ENCODE measurements around the gene ORC6. TPM values are rescaled to one million over a fixed set of nuclear protein-coding genes. Genes with fewer than 3 reads are reported as not detected.

ORC6 gene
- total RNA-seq, 1 donor from 2014 or later, result 11.1 TPM

DNA sequence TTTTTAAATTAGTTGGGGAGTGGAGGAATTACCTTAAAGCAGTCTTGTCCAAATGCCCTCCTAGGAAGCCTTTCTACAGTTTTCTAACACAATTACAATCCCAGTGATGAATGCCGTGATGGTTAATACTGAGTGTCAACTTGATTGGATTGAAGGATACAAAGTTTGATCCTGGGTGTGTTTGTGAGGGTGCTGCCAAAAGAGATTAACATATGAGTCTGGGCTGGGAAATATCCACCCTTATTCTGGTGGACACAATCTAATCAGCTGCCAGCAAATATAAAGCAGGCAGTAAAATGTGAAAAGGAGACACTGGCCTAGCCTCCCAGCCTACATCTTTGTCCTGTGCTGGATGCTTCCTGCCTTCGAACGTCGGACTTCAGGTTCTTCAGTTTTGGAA lies 12.2 kb downstream of the ORC6 start:
- no peak for DNase-seq (ENCODE audit: low spot score)

DNA sequence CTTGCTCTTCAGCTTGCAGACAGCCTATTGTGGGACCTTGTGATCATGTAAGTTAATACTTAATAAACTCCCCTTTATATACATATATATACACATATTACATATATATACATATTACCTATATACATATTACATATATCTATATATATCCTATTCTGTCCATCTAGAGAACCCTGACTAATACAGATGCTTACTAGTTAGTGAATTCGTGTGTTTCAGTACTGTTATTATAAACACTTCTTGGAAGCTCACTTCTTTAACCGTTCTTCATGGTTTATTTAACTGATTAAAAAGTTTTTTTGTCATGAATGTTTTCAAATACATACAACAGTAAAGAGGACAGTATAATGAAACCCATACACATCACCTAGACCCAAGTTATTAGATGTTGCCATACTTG lies 12.6 kb downstream of the ORC6 start:
- no peak for DNase-seq (ENCODE audit: low spot score)

DNA sequence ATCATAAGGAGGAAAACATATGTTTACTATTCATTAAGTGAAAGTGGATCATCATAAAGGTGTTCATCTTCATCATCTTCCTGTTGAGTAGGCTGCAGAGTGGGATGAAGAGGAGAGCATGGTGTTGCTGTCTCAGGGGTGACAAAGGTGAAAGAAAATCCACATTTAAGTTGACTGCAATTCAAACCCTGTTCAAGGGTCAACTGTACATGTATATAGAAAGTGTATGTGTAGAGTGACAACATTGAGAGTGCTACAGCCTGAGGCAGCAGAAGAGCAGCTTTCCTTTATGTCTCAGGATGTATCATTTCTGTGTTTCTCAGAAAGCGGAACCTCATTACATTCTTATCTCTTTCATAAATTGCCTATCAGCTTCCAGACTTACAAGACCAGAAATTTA lies 17.2 kb downstream of the ORC6 start:
- no peak for DNase-seq (ENCODE audit: low spot score)

DNA sequence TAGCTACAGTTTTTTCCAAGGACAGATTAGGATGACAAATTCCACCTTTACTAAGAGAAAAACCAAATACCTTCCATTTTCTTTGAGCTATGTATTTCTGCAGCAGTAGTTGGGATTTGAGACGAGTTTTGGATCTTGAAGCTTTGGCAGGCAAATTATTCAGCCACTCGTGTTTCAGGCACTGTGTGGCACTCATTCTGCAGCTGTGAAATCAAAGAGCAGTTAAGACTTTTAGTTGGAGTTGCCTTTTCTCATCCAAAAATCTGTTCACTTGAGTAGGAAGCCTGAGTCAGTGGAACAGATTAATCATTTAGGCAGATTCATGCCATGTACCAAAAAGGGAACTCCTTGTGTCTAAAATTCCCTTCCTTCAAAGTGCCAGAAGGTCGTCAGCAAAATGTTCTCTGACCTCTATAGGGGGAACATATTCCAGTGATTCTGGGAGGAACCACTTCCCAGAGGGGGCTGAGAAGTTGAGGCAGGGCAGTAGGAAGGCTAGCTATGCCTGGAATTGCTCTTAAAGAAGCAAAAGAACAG lies 20.1 kb downstream of the ORC6 start:
- no peak for DNase-seq (ENCODE audit: low spot score)

DNA sequence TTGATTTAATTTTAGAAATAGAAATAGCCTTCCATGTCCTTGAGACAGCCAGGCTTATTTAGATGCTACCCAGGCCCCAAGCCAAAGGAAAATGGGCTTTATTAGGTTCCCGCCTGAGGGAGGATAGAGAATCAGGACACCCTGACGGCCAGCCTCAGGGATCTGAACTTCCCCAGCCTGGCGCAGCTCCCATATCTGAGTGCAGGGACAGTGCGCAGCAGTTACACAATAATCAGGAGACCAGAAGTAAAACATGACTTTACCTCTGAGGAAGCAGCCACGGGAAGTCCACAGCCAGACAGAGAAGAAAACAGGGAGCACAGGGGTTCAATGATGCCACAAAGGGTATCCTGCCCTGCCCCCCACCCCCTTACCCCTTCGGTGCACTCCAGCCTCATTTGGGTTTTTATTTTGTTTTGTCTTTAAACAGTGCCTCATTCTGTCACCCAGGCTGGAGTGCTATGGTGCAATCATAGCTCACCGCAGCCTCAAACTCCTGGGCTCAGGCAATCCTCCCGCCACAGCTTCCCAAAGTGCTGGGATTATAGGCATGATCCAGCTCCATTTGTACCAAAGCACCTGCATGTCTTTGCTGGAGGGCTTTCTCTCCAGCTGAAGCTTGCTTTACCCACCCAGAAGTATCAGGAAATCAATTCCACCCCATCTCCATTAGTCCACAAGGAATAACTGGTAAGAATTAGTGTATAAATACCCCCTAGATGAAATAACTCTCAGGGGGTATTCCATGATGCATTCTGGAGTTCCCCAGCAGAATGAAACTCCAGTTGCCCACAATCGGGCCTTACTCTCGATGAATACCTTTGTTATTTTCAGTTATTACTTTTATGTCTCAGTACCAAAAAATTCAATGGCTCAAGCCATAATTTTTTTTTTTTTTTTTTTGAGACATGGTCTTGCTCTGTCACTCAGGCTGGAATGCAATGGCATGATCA lies 21.9 kb downstream of the ORC6 start:
- no peak for DNase-seq (ENCODE audit: low spot score)

DNA sequence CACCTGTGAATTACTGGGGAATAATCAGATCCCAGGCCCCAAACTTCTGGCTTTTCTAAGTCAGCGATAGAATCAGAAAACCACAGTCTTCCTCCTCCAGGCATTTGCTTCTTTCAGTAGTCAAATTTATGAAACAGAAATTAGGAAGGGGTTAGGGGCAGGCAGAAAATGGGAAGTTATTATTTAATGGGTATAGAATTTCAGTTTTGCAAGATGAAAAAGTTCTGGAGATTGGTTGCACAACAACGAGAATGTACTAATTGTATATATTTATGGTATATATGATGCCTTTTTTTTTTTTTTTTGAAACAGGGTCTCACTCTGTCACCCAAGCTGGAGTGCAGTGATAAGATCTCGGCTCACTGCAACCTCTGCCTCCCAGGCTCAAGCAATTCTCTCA lies 23.5 kb downstream of the ORC6 start:
- no peak for DNase-seq (ENCODE audit: low spot score)

DNA sequence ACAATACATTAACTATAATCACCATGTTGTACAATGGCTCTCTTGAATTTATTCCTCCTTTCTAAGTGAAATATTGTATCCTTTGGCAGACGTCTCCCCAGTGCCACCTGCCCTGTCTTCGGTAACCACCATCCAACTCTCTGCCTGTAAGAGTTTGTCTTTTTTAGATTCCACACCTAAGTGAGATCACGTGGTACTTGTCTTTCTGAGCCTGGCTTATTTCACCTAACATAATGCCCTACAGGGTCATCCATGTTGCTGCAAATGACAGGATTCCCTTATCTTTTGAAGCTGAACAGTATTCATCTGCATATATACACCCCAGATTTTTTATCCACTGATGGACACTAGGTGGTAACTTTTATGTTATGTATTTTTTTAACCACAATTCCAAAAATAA lies 24.2 kb downstream of the ORC6 start:
- DNase-seq (ENCODE audit: low spot score), result peak; percentile 42

DNA sequence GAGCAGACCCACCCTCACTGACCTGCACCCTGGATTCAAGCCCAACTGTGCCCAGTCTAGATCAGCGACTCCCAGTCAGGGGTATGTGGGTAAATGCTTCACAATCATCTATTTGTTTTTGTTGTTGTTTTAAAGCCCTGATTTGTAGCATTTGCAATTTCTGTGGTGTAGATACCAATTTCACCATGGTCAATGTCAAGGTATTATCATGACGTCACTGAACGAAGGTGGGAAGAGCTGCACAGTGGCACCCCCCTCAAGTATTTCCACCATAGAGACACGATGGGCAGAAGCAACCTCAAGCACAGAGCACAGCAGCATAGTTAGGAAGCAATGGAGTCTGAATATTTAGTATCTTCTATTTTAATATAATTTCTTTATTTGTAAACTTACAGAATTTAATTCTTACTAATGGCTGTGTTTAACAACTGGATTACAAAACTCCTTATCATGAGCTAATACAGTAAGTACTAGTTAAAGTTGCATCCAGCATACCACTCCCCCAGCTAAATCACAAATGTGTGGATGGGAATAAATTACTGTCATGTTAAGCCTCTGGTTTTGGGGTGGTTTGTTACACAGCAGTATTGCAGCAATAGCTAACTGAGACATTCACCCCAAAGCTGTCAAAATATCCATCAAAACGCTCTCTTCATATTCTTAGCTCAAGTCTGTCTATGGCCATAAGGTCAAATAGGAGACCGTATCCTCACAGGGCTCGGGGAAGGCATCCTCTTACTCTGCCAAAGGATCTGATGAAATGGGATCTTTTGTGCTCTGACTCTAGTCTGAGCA lies 25.5 kb downstream of the ORC6 start:
- no peak for DNase-seq (ENCODE audit: low spot score)

DNA sequence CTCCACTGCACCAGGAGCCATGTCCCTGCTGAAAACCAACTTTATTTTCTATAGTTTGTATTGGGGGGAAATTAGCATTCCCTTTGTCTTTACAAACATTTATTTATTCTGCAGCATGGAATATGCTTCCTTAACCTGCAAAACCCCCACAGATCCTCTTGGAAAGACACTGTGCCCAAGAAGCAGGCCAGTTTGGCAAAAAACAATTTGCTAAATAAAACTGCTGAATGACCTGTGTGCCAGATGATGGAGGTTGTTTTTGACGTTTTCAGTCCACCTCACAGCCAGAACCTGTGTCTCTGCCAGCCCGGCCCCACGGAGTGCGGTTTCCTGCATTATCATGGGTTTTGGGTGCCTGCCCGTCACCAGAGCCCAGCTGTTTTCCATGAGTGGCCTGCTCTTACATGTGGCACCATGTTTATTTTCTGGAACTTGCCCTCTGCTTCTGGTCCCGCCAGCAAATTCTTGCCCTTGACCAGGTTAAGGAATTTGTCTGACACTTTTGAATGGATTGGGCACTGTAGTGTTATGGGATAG lies 26.4 kb downstream of the ORC6 start:
- DNase-seq (ENCODE audit: low spot score), result no peak

DNA sequence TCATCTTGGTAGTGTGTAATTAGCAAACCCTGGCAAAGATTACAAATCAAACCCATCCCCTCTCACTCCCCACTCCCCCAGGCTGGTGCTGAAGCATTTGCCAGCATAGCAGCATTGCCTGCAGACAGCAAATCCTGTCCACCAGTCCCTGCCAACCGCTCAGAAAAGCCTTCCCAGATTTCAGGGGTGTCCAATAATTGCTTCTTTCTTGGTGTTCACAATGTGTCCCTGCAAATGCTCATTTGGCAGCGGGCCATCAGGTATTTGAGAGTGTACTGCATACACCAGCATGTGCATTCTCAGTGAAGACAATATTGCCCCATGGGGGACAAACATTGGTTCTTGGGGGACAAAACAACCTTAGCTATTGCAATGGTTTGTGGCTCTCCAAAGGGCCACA lies 28.2 kb downstream of the ORC6 start:
- no peak for DNase-seq (ENCODE audit: low spot score)

DNA sequence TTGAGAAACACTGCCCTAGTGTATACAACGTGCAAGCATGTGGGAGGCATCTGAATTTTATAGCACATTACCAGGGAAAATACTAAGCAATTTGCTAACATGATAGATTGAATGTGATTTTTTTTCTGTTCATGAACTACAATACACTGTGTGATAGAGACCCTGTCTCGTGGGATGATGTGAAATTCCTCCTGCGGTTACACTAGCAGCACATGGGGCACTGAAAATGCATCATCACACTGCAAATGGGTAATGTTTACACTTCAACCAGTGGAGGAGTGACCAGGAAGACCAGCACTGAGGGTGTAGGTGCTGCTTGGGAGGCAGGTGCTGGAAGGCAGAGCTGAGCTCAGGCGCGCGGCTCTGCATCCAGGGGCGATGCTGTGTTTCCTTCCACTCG lies 28.8 kb downstream of the ORC6 start:
- no peak for DNase-seq (ENCODE audit: low spot score)

DNA sequence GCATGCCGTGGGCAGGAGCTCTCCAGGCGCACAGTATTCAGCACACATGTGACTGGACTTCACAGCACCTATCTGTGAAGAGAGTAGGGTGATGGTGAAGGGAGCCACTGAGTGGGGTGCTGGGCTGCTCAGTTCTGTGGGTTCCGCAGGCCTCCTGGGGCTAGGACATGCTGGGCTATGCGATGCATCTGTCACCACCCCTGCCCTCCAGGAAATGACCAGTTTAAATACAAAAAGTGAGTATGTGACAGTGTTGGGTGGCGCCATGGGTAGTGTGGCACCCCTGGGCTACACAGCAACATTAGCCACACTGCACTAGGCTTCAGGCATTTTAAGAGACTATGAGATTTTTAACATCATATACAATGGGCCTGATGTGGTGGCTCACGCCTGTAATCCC lies 30.1 kb downstream of the ORC6 start:
- DNase-seq (ENCODE audit: low spot score), result no peak

DNA sequence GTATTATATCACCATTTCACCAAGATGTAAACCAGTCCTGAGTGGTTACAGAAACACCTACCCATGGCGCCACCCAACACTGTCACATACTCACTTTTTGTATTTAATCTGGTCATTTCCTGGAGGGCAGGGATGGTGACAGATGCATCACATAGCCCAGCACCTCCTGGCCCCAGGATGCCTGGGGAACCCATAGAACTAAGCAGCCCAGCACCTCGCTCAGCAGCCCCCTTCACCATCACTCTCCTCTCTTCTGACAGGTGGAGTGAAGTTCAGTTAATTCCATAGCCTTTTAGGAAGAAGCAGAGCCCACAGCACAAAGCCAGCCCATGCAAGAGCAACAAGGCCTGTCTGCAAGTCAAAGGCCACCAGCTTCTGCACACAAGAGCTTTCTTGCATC lies 31.2 kb downstream of the ORC6 start:
- no peak for DNase-seq (ENCODE audit: low spot score)

DNA sequence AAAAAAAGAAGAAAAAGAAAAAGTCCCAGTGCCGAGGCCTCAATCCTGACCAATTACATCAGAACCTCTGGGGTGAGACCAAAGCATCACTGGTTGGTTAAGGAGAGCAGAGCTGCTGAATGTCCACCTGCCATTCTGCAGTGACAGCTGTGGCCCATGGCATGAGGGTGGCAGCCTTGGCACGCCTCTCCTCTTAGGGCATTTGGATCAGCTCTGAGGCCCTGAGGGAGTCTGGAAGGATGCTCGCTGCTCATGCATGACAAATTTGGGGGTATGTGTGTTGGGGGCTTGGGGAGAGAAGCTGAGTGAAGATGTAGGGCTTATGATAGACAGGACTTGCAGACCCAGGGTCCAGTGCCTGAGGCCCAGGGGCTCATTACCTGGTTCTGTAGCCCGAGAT lies 32.4 kb downstream of the ORC6 start:
- no peak for DNase-seq (ENCODE audit: low spot score)

DNA sequence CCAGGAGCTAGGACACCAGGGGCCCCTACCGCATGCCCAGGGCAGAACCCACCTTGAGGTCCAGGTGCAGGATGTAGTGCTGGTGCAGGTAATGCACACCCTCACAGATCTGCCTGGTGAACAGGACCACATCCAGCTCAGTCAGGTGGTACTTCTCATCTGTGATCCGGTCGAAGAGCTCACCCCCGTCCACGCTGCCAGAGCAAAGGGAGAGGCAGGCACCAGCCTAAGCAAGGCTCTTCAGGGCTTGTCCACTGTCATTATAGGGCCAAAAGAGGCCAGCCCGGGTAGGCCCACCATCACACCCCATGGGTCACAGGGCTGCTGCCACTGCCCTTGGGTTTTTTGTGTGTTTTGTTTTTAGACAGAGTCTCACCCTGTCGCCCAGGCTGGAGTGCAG lies 37.7 kb downstream of the ORC6 start:
- DNase-seq (ENCODE audit: low spot score), result no peak

DNA sequence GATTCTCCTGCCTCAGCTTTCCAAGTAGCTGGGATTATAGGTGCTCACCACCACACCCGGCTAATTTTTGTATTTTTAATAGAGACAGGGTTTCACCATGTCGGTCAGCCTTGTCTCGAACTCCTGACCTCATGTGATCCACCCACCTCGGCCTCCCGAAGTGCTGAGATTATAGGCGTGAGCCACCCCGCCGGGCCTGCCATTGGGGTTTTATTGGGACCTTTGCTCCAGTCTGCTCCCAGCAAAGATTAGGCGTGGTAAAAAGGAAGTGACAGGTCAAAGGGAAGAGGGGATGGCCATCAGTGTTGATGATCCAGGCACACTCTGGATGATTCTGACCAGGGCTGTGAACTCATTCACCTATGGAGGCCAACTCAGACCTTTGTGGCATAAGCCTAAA lies 38.2 kb downstream of the ORC6 start:
- no peak for DNase-seq (ENCODE audit: low spot score)

DNA sequence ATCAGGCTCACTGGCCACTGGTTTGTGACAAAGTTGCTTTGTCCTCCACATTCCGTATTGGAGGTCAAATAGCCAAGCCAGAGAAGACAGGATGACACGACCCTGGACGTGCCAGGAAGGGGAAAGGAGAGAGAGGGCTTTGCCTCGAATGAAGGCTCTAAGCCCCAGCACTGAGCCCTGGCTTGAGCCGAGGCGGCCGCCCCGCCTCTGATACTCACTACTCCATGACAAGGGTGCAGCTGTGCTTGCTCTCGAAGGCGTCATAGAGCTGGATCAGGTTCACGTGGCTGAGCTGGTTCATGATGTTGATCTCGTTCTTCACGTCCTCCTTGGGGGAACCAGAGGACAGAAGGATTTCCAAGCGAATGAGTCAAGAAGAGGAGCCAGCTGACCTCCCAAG lies 39.3 kb downstream of the ORC6 start:
- DNase-seq (ENCODE audit: low spot score), result no peak

DNA sequence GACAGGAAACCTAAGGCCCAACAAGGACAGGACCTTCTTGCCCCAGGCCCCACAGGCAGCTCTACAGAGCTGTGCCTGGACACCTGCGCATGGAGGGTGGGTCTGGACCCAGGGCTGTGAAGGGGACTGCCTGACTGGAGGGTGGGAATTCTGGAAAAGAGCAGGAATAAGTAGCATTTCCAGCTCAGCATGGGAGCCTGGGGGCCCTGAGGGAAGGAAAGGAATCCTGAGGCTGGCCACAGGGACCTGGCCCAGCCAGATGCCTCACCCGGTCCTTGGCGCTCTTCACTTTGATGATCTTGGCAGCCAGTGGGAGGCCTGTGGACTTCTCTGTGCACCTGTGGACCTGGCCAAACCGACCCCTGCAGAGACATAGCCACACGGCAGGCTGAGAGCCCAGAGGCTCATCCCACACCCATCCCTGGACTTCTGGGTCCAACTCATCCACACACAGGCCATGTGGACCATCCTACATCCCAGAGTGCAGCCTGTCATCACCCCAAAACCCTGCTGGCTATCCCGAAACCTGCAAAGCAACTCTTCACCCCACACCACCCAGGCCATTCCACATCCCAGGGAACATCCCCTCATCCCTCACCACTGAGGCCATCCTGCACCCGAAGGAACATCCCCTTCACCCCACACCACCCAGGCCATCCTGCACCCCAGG lies 40.0 kb downstream of the ORC6 start:
- DNase-seq (ENCODE audit: low spot score), result no peak

DNA sequence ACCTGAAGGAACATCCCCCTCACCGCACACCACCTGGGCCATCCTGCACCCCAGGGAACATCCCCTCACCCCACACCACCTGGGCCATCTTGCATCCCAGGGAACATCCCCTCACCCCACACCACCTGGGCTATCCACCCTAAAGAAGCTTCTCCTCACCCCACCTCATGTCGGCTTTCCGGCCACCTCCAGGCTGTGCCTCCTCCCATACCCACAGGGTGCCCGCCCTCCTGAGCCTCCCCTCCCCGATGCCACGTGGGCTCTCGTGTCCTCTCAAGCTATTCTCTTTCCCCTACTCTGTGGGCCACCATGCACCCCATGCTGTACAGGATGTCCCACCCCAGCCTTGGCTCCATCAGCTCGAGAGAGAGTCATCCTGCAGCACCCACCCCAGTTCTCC lies 40.7 kb downstream of the ORC6 start:
- DNase-seq (ENCODE audit: low spot score), result no peak

DNA sequence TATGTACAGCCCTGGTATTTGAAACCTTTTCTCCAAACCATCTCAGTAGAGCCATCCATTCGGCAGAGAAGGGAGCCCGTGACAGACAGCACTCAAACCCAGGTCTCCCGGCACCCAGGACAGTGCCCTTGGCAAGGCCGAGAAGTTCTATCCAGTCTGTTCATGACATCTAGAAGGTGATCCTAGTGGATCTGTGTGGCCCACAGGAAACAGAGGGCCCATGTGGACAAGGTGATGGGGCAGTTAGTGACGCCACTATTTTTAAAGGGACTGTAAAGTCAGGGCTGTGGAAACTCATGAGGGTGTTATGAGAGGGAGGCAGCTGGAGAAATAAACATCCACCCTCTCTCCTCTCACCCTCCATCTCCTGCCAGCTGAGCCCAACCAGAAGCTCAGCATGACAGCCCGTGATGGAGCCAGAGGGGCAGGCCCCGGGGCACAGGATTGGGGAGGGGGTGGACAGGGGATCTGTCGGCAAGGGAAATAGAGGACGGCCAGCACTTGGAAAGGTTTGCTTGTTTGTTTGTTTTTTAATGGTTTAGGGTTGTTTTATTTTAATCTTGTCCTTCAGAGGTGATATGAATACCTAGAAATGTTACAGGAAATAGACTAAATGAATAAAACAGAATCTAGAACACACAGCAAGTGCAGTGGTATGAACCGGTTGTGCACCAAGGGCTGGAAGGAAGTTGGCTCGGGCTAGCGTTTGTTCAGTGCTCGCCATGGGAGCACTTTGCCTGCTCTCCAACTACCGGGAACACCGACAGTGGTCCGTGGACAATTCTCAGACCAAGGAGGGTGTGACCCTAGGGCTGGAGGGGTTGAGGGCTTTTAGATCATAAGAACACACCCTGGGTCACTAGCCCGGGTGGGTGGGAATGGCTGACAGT lies 41.6 kb downstream of the ORC6 start:
- DNase-seq (ENCODE audit: low spot score), result no peak
